ENCODE results near the gene DNAH14. TPM values are rescaled to one million over a fixed set of nuclear protein-coding genes. Genes with fewer than 3 reads are reported as not detected.
"Not testable (repeated sequence)": the region's sequence is repeated elsewhere in the genome, so short reads cannot be mapped to it uniquely, and the experiment has no call there.

The DNAH14 gene
- total and polyA plus RNA-seq, 7 donors: 0.07 to 1.8 (median 0.82) TPM; not detected in 2

GRCh38 chr1:224958490-224958889, 29.0 kb downstream of the DNAH14 start:
- H3K27me3 ChIP-seq (ENCODE audit: insufficient read depth in 3 of 3, low read length in 2 of 3): peaks cover 0 to under 1% (median 0%) of the 10 kb centered on the region in 3 donors
- no peaks in the 10 kb centered on the region for H3K36me3 ChIP-seq (ENCODE audit: insufficient read depth in 1 of 2, low read depth in 1 of 2)
- DNase-seq: no peak
- intact Hi-C loops (cut with DNase I): no loop called here
- H3K4me3 ChIP-seq: no peak overlapping the region
- ATAC-seq: no peak
- no peaks in the 10 kb centered on the region for H3K4me1 ChIP-seq
- no peak for TF ChIP-seq CTCF (IDR thresholded peaks at IDR 0.05)
- no peak overlapping the region for H3K27ac ChIP-seq
- H3K9me3 ChIP-seq: no peaks in the 10 kb centered on the region
- WGBS, 3 donors: 76 to 80% (median 78%) methylated on average over 1 of the region's 1 CpG

- TF ChIP-seq CTCF (IDR thresholded peaks at IDR 0.05): no peak
- ATAC-seq (no peak), DNase-seq (no peak)
- Histone ChIP-seq H3K27ac (no peak overlapping the region), H3K9me3 (no peaks in the 10 kb centered on the region), H3K4me1 (no peaks in the 10 kb centered on the region), H3K4me3 (no peak overlapping the region), H3K36me3 (ENCODE audit: insufficient read depth in 1 of 2, low read depth in 1 of 2) (no peaks in the 10 kb centered on the region), H3K27me3 (ENCODE audit: insufficient read depth in 3 of 3, low read length in 2 of 3) (peaks cover 0 to 3% (median 0%) of the 10 kb centered on the region in 3 donors)
- intact Hi-C loops (cut with DNase I): no loop called here
- 85 to 96% (median 91%) methylated on average over 1 of the region's 1 CpG for WGBS, 3 donors
Measured at GRCh38 chr1:224959115-224959514, 29.6 kb downstream of the DNAH14 start.

GRCh38 chr1:224959656-224960055, 30.2 kb downstream of the DNAH14 start:
- no peaks in the 10 kb centered on the region for H3K36me3 ChIP-seq (ENCODE audit: insufficient read depth in 1 of 2, low read depth in 1 of 2)
- H3K4me1 ChIP-seq: no peaks in the 10 kb centered on the region
- no peak for ATAC-seq
- no peak overlapping the region for H3K27ac ChIP-seq
- intact Hi-C loops (cut with DNase I): no loop called here
- no peak for DNase-seq
- peaks cover 0 to 3% (median 0%) of the 10 kb centered on the region in 3 donors for H3K27me3 ChIP-seq (ENCODE audit: insufficient read depth in 3 of 3, low read length in 2 of 3)
- no peak for TF ChIP-seq CTCF (IDR thresholded peaks at IDR 0.05)
- H3K9me3 ChIP-seq: no peaks in the 10 kb centered on the region
- no peak overlapping the region for H3K4me3 ChIP-seq

GRCh38 chr1:224980181-224980580, 50.7 kb downstream of the DNAH14 start:
- DNase-seq: no peak

GRCh38 chr1:224981922-224982354, 52.5 kb downstream of the DNAH14 start:
- intact Hi-C loops (cut with DNase I); ATAC-seq; H3K27ac ChIP-seq; H3K36me3 ChIP-seq (ENCODE audit: insufficient read depth in 1 of 2, low read depth in 1 of 2); H3K4me1 ChIP-seq; H3K4me3 ChIP-seq; DNase-seq; H3K9me3 ChIP-seq; H3K27me3 ChIP-seq (ENCODE audit: insufficient read depth in 3 of 3, low read length in 2 of 3): not testable (repeated sequence)
- 18 to 27% (median 18%) methylated on average over 1 of the region's 1 CpG for WGBS, 3 donors

More at GRCh38 chr1:224980181-224980580, 50.7 kb downstream of the DNAH14 start:
- H3K4me3 ChIP-seq: no peak overlapping the region
- H3K27me3 ChIP-seq (ENCODE audit: insufficient read depth in 3 of 3, low read length in 2 of 3): no peaks in the 10 kb centered on the region
- no peak overlapping the region for H3K27ac ChIP-seq
- ATAC-seq: no peak
- no peaks in the 10 kb centered on the region for H3K4me1 ChIP-seq
- intact Hi-C loops (cut with DNase I): no loop called here
- H3K36me3 ChIP-seq (ENCODE audit: insufficient read depth in 1 of 2, low read depth in 1 of 2): no peaks in the 10 kb centered on the region
- no peaks in the 10 kb centered on the region for H3K9me3 ChIP-seq
- no peak for TF ChIP-seq CTCF (IDR thresholded peaks at IDR 0.05)
- WGBS, 3 donors: 71 to 92% (median 77%) methylated on average over 5 of the region's 5 CpGs

Data from psoas muscle (tissue), 8 donors.